HCT116 (cell line): ENCODE data around the gene TEAD3.

ENCODE experiments used
- POLR2AphosphoS5 ChIP-seq: IDR thresholded peaks from 2 replicates; pipeline ENCODE4 v1.6.1; 2011; ENCODE audit warnings: mild to moderate bottlenecking, low read depth, low read length, moderate library complexity
- SIN3A ChIP-seq: IDR thresholded peaks from 2 replicates; pipeline ENCODE4 v1.6.1; 2012; ENCODE audit warnings: low read depth
- TF ChIP-seq, protein P1 (sequence below), 3 experiments: fragments of 200-600 bp in 1 of 3; sonication (generic) in 1 of 3; IDR thresholded peaks in 2 of 3; conservative IDR thresholded peaks in 1 of 3; 2 replicates each; pipeline ENCODE4 v1.5.1; 2012 to 2017; ENCODE audit warnings: low read depth in 2 of 3, low read length in 2 of 3, antibody characterized with exemption in 1 of 3, borderline replicate concordance in 1 of 3, control low read depth in 1 of 3, mild to moderate bottlenecking in 1 of 3, mixed read lengths in 1 of 3, mixed run types in 1 of 3, moderate library complexity in 1 of 3; ENCODE audit not compliant: insufficient read depth in 1 of 3

DNA sequence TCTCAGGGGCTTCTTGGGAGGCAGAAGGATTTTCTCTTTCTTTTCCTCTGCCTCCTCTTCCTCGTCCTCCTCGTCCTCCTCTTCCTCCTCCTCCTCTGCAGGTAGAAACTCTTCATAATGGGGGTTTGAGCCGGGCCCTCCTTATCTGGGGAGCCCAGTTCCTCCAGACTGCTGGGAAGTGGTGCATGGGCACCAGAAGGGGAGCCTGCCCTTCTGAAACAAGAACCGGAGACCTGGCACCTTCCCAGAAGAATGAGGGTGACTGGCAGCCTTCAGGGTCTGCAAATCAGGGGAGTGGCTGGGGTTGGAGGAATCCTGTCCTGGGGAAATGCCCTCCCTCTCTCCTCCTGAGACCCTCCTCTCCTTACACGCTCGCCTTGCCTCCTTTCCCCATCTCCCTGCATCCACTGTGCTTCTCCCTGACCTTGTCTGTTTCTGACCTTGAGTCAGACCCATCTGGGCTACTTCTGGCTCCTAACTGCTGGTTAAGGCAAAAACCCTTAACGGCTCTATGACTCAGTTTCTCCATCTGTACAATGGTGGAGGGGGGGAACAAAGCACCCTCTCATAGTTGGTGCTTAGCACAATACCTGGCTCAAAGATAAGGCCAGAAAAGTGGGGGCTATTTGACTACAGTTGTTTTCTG lies 14.2 kb upstream of the TEAD3 start:
- TF ChIP-seq, protein P1, sequence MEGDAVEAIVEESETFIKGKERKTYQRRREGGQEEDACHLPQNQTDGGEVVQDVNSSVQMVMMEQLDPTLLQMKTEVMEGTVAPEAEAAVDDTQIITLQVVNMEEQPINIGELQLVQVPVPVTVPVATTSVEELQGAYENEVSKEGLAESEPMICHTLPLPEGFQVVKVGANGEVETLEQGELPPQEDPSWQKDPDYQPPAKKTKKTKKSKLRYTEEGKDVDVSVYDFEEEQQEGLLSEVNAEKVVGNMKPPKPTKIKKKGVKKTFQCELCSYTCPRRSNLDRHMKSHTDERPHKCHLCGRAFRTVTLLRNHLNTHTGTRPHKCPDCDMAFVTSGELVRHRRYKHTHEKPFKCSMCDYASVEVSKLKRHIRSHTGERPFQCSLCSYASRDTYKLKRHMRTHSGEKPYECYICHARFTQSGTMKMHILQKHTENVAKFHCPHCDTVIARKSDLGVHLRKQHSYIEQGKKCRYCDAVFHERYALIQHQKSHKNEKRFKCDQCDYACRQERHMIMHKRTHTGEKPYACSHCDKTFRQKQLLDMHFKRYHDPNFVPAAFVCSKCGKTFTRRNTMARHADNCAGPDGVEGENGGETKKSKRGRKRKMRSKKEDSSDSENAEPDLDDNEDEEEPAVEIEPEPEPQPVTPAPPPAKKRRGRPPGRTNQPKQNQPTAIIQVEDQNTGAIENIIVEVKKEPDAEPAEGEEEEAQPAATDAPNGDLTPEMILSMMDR (IDR thresholded peaks at IDR 0.05 in 2 of 3, conservative IDR thresholded peaks at IDR 0.05 in 1 of 3; ENCODE audit: borderline replicate concordance in 1 of 3, insufficient read depth in 1 of 3, low read depth in 2 of 3, low read length in 2 of 3), result no peak
- no peak for TF ChIP-seq POLR2AphosphoS5
- no peak for TF ChIP-seq SIN3A
